H1 (cell line): Measurements from ENCODE around the gene ACRBP. TPM values are rescaled to one million over a fixed set of nuclear protein-coding genes. Genes with fewer than 3 reads are reported as not detected.

Experiments
- CTCF ChIA-PET: fragments of 300-600 bp; sonication (Branson Sonifier 250); formaldehyde crosslinking; loops from one replicate; lab custom pipeline; 2021; ENCODE audit not compliant: partially characterized antibody; lab: Charles Lee
- POLR2A ChIA-PET: fragments of 300-600 bp; sonication (Branson Sonifier 250); formaldehyde crosslinking; loops from one replicate; lab custom pipeline; 2021; ENCODE audit warnings: inconsistent platforms; ENCODE audit not compliant: partially characterized antibody; lab: Charles Lee
- DNase-seq, 2 experiments: peaks; one replicate each; pipeline versions ENCODE4 v3.0.0 to v3.0.0-alpha.2; 2010 to 2022; ENCODE audit warnings: low spot score in 2 of 2, low read depth in 1 of 2, mixed read lengths in 1 of 2
- FAIRE-seq: peaks from 2 replicates; lab custom pipeline; 2011; peaks lifted over from hg19 to GRCh38; lab: Jason Lieb, UNC
- H2AFZ ChIP-seq: 2 replicates; pipeline ENCODE4 v1.8.1; 2012; ENCODE audit warnings: low read length, inconsistent platforms
- H2AK5ac ChIP-seq: 2 replicates; pipeline ENCODE4 v1.6.1; 2013; ENCODE audit warnings: low read depth, low read length
- H2BK120ac ChIP-seq: replicated peaks from 2 replicates; pipeline ENCODE3; 2013; ENCODE audit warnings: low read depth, low read length, inconsistent platforms
- H2BK12ac ChIP-seq: 2 replicates; pipeline ENCODE4 v1.6.1; 2013; ENCODE audit warnings: low read depth, low read length
- H2BK15ac ChIP-seq: 2 replicates; pipeline ENCODE4 v1.6.1; 2013; ENCODE audit warnings: low read length
- H2BK20ac ChIP-seq: 2 replicates; pipeline ENCODE4 v1.6.1; 2013; ENCODE audit warnings: low read length
- H2BK5ac ChIP-seq: 2 replicates; pipeline ENCODE4 v1.6.1; 2013; ENCODE audit warnings: low read depth, low read length
- H3K14ac ChIP-seq: 2 replicates; pipeline ENCODE4 v1.6.1; 2013; ENCODE audit warnings: inconsistent platforms; ENCODE audit not compliant: insufficient read length
- H3K18ac ChIP-seq: 2 replicates; pipeline ENCODE4 v1.6.1; 2013; ENCODE audit warnings: low read length; ENCODE audit errors: extremely low read depth
- H3K23ac ChIP-seq: 2 replicates; pipeline ENCODE4 v1.6.1; 2013; ENCODE audit warnings: inconsistent platforms; ENCODE audit not compliant: insufficient read length
- H3K23me2 ChIP-seq: 2 replicates; pipeline ENCODE4 v1.6.1; 2013; ENCODE audit warnings: low read depth, low read length
- H3K27ac ChIP-seq: 2 replicates; pipeline ENCODE4 v1.6.1; 2011; ENCODE audit warnings: low read depth, low read length, inconsistent platforms
- H3K27me3 ChIP-seq, 4 experiments: replicated peaks in 1 of 4; 1 replicate in 1 of 4; 2 replicates in 3 of 4; pipeline versions ENCODE4 v1.6.1 to v1.8.1; 2011 to 2013; ENCODE audit warnings: low read length in 3 of 4, mild to moderate bottlenecking in 3 of 4, inconsistent platforms in 2 of 4, mixed read lengths in 2 of 4, moderate library complexity in 1 of 4; ENCODE audit not compliant: control insufficient read depth in 3 of 4, insufficient read depth in 3 of 4; ENCODE audit errors: extremely low read depth in 1 of 4
- H3K36me3 ChIP-seq, 4 experiments: 2 replicates each; pipeline versions ENCODE4 v1.6.1 to v1.8.1; 2011 to 2013; ENCODE audit warnings: mild to moderate bottlenecking in 4 of 4, low read length in 3 of 4, moderate library complexity in 2 of 4, control low read depth in 1 of 4, inconsistent platforms in 1 of 4; ENCODE audit not compliant: insufficient read depth in 4 of 4, control insufficient read depth in 2 of 4
- H3K4ac ChIP-seq: replicated peaks from 2 replicates; pipeline ENCODE3; 2013; ENCODE audit warnings: low read length, low read depth, mixed read lengths, inconsistent platforms; ENCODE audit not compliant: insufficient read length
- H3K4me1 ChIP-seq, 4 experiments: replicated peaks in 1 of 4; 1 replicate in 1 of 4; 2 replicates in 3 of 4; pipeline versions ENCODE4 v1.6.1 to v1.8.1; 2011 to 2013; ENCODE audit warnings: low read length in 3 of 4, inconsistent platforms in 2 of 4, mixed read lengths in 1 of 4; ENCODE audit not compliant: insufficient read depth in 4 of 4, control insufficient read depth in 3 of 4
- H3K4me2 ChIP-seq, 2 experiments: 2 replicates each; pipeline versions ENCODE4 v1.6.1 to v1.8.1; 2011 to 2013; ENCODE audit warnings: low read depth in 2 of 2, low read length in 2 of 2, control low read depth in 1 of 2, inconsistent platforms in 1 of 2, mild to moderate bottlenecking in 1 of 2; ENCODE audit not compliant: insufficient read depth in 1 of 2
- H3K4me3 ChIP-seq, 4 experiments: fragments of 200-600, 300-600 bp in 1 of 4; sonication (generic), shearing (Covaris generic), sonication (Bioruptor Twin) in 1 of 4; 2 replicates each; pipeline versions ENCODE4 v1.5.1 to v1.8.1; 2011 to 2016; ENCODE audit warnings: low read length in 4 of 4, low read depth in 3 of 4, control low read depth in 2 of 4, inconsistent platforms in 2 of 4, mild to moderate bottlenecking in 2 of 4, mixed read lengths in 1 of 4, moderate library complexity in 1 of 4; ENCODE audit not compliant: insufficient read depth in 2 of 4; ENCODE audit errors: extremely low read depth in 1 of 4
- H3K56ac ChIP-seq: replicated peaks from 2 replicates; pipeline ENCODE3; 2013; ENCODE audit warnings: low read depth, mild to moderate bottlenecking, mixed read lengths, low read length, inconsistent platforms; ENCODE audit not compliant: insufficient read length
- H3K79me1 ChIP-seq: 2 replicates; pipeline ENCODE4 v1.6.1; 2013; ENCODE audit warnings: low read depth, low read length, control low read depth
- H3K79me2 ChIP-seq, 2 experiments: 2 replicates each; pipeline versions ENCODE4 v1.6.1 to v1.8.1; 2012 to 2013; ENCODE audit warnings: low read length in 2 of 2, mild to moderate bottlenecking in 2 of 2, inconsistent platforms in 1 of 2; ENCODE audit not compliant: insufficient read depth in 2 of 2, control insufficient read depth in 1 of 2
- H3K9ac ChIP-seq, 4 experiments: replicated peaks in 1 of 4; 1 replicate in 1 of 4; 2 replicates in 3 of 4; pipeline versions ENCODE4 v1.6.1 to v1.8.1; 2011 to 2013; ENCODE audit warnings: low read depth in 3 of 4, low read length in 3 of 4, control low read depth in 2 of 4, mild to moderate bottlenecking in 2 of 4, moderate library complexity in 2 of 4, inconsistent platforms in 1 of 4; ENCODE audit errors: extremely low read depth in 1 of 4
- H3K9me3 ChIP-seq, 2 experiments: 2 replicates each; pipeline versions ENCODE4 v1.6.1 to v1.8.1; 2012 to 2013; ENCODE audit warnings: mild to moderate bottlenecking in 2 of 2, moderate library complexity in 2 of 2, control low read depth in 1 of 2, inconsistent platforms in 1 of 2, low read depth in 1 of 2, low read length in 1 of 2, mixed read lengths in 1 of 2; ENCODE audit not compliant: insufficient read depth in 2 of 2
- H4K20me1 ChIP-seq, 2 experiments: replicated peaks in 1 of 2; 2 replicates each; pipeline versions ENCODE3 to v1.8.1; 2011 to 2013; ENCODE audit warnings: inconsistent platforms in 2 of 2, low read length in 2 of 2, mild to moderate bottlenecking in 1 of 2; ENCODE audit not compliant: insufficient read depth in 2 of 2, control insufficient read depth in 1 of 2
- H4K5ac ChIP-seq: 2 replicates; pipeline ENCODE4 v1.6.1; 2013; ENCODE audit warnings: low read length, low read depth, mixed read lengths, inconsistent platforms; ENCODE audit not compliant: insufficient read length
- H4K8ac ChIP-seq: 2 replicates; pipeline ENCODE4 v1.8.0; 2013; ENCODE audit warnings: mild to moderate bottlenecking, moderate library complexity, low read length, inconsistent platforms; ENCODE audit not compliant: insufficient read depth; ENCODE audit errors: extremely low read depth
- H4K91ac ChIP-seq: replicated peaks from 2 replicates; pipeline ENCODE3; 2013; ENCODE audit warnings: low read length, mixed read lengths, inconsistent platforms; ENCODE audit not compliant: insufficient read length
- BCL11A ChIP-seq, 2 experiments: IDR thresholded peaks; one replicate each; pipeline ENCODE4 v1.6.1; 2011; ENCODE audit warnings: low read depth in 2 of 2, low read length in 2 of 2, mild to moderate bottlenecking in 2 of 2
- BRCA1 ChIP-seq: IDR thresholded peaks from 2 replicates; pipeline ENCODE4 v1.6.1; 2012; ENCODE audit warnings: low read depth, low read length, improper control_type of control experiment
- CHD1 ChIP-seq: IDR thresholded peaks from 2 replicates; pipeline ENCODE4 v1.6.1; 2012; ENCODE audit warnings: low read depth, low read length, improper control_type of control experiment
- CTBP2 ChIP-seq: IDR thresholded peaks from 2 replicates; pipeline ENCODE4 v1.7.0; 2011; ENCODE audit warnings: borderline replicate concordance, mild to moderate bottlenecking, moderate library complexity, mixed read lengths, low read length; ENCODE audit not compliant: insufficient read depth, insufficient read length
- SRF ChIP-seq: IDR thresholded peaks from 2 replicates; pipeline ENCODE4 v1.6.1; 2011; ENCODE audit warnings: mild to moderate bottlenecking, low read depth, low read length, moderate library complexity
- TBP ChIP-seq: IDR thresholded peaks from 2 replicates; pipeline ENCODE4 v1.6.1; 2011; ENCODE audit warnings: low read depth, low read length, improper control_type of control experiment
- WGBS, 2 experiments: shearing (Covaris generic) in 1 of 2; methylation state at CpG; one replicate each; pipeline versions ENCODE4 v1.1.6 to v1.1.7; 2013 to 2015; ENCODE audit warnings: low lambda C conversion rate in 2 of 2, mixed read lengths in 2 of 2, inconsistent platforms in 1 of 2, low coverage in 1 of 2, missing lambda C conversion rate in 1 of 2; ENCODE audit not compliant: insufficient replicate concordance in 2 of 2, insufficient coverage in 1 of 2, insufficient read length in 1 of 2; ENCODE audit errors: extremely low coverage in 1 of 2, missing lambda C conversion rate in 1 of 2; 5-methylcytosine and 5-hydroxymethylcytosine counted together
- polyA plus RNA-seq, 7 experiments: library from polyadenylated mRNA; depleted of rRNA in 3 of 7; stranded (reverse) in 5 of 7; unstranded in 2 of 7; fragments of >200 nt in 5 of 7; fragments of 200-250 nt in 2 of 7; gene quantifications; 1 replicate in 5 of 7; 2 replicates in 1 of 7; 4 replicates in 1 of 7; pipeline versions ENCODE4 v1.2.1 to v1.2.3, GENCODE V29; 2011 to 2013; ENCODE audit warnings: missing spikeins in 2 of 7, mixed read lengths in 2 of 7
- total RNA-seq: library from RNA; stranded (reverse); fragmentation: NEBNext Ultra II Directional; extraction: Animal tissue kit (Norgen Biotek cat#: 25700); gene quantifications from 2 replicates; pipeline ENCODE4 v1.2.1, GENCODE V29; 2021

The ACRBP gene
- total and polyA plus RNA-seq, 2 of the 8 experiments (the other 6 are each of a cell fraction or from before 2014, with no cell fraction given): 0.80 to 5.2 TPM

DNA sequence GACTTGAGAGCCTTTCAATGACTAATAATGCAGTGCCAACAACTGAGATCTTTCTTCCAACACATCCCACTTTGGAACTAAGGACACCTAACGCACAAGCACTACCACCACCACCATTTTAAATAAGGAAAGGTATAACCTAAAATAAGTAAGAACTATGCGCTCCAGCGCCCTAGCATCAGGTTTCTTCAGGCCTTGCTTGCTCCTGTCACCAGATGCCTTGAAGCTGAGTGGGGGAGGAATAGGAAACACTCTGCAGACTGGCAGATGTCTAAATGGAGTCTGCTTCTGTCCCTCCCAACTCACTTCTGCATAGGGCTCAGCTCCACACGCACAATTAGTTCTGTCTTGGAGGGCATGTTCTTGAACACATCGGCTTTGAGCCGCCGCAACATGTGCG lies 55.1 kb downstream of the ACRBP start:
- Histone ChIP-seq H3K23ac (no peak overlapping the region), H2BK15ac (no peak overlapping the region), H2BK120ac (no peak overlapping the region), H3K4ac (no peak overlapping the region), H2BK5ac (no peak overlapping the region), H3K9me3 (no peaks in the 10 kb centered on the region), H2BK20ac (no peak overlapping the region), H3K27ac (no peak overlapping the region), H4K5ac (no peak overlapping the region), H3K9ac (no peak overlapping the region), H4K20me1 (peaks cover 2 to 7% of the 10 kb centered on the region in 2 experiments), H3K36me3 (peaks cover 58 to 99% (median 82%) of the 10 kb centered on the region in 4 experiments), H3K79me1 (no peaks in the 10 kb centered on the region), H3K4me1 (no peaks in the 10 kb centered on the region), H3K4me2 (no peak overlapping the region), H2AK5ac (no peak overlapping the region), H3K56ac (no peak overlapping the region), H4K91ac (no peak overlapping the region), H2AFZ (no peak overlapping the region), H4K8ac (no peak overlapping the region), H3K23me2 (no peaks in the 10 kb centered on the region), H3K14ac (no peak overlapping the region), H3K79me2 (no peaks in the 10 kb centered on the region), H3K27me3 (no peaks in the 10 kb centered on the region), H3K4me3 (no peak overlapping the region), H3K18ac (no peak overlapping the region), H2BK12ac (no peak overlapping the region)
- TF ChIP-seq BCL11A (IDR thresholded peaks at IDR 0.05; ENCODE audit: low read depth in 2 of 2, low read length in 2 of 2) (no peak), SRF (no peak), BRCA1 (no peak), CHD1 (no peak), CTBP2 (no peak), TBP (no peak)
- FAIRE-seq: no peak
- ChIA-PET CTCF (interaction anchor here (0.7 to 1.3 kb wide), 3 partner anchors 28 to 216 kb away, joined by 3 to 4 read pairs (median 3); no protein-coding TSS in a partner anchor), POLR2A (interaction anchor here (0.6 to 18.0 kb wide), 6 partner anchors 8 to 58 kb away, joined by 3 to 225 read pairs (median 6); partner anchors contain the start of gene GAPDH)
- WGBS, 2 experiments: 92% methylated on average over 8 of the region's 8 CpGs; no CpG with 5 or more reads in 1 of the 2 experiments
- DNase-seq: no peak
